Tibial nerve (tissue), 4 donors: ENCODE measurements around the gene GHRH. TPM values are rescaled to one million over a fixed set of nuclear protein-coding genes. Genes with fewer than 3 reads are reported as not detected.
A peak's percentile ranks its signal among the peaks of the same experiment; 100 is the strongest.

Source experiments
- DNase-seq, 2 donors: peaks; one replicate each; pipeline ENCODE4 v3.0.0-alpha.2; 2019; ENCODE audit warnings: low spot score in 2 of 2
- H3K27ac ChIP-seq, 4 donors: fragments of 200-600 bp; sonication (generic) in 3 of 4; one replicate each; pipeline ENCODE4 v1.5.1; 2017 to 2019; ENCODE audit warnings: mild to moderate bottlenecking in 1 of 4
- H3K27me3 ChIP-seq, 2 donors: fragments of 200-600 bp; sonication (generic) in 1 of 2; one replicate each; pipeline versions ENCODE4 v1.5.1 to v1.6.0; 2017 to 2019
- H3K36me3 ChIP-seq, 3 donors: fragments of 200-600 bp; sonication (generic); one replicate each; pipeline ENCODE4 v1.5.1; 2018 to 2019
- H3K4me1 ChIP-seq, 4 donors: fragments of 200-600 bp; sonication (generic) in 3 of 4; one replicate each; pipeline ENCODE4 v1.5.1; 2017 to 2019
- H3K4me3 ChIP-seq, 4 donors: fragments of 200-600 bp; sonication (generic) in 3 of 4; one replicate each; pipeline ENCODE4 v1.5.1; 2017 to 2019; ENCODE audit warnings: mild to moderate bottlenecking in 1 of 4, moderate library complexity in 1 of 4
- H3K9me3 ChIP-seq, 4 donors: fragments of 200-600 bp; sonication (generic) in 3 of 4; one replicate each; pipeline ENCODE4 v1.5.1; 2017 to 2019
- EP300 ChIP-seq, 2 donors: sonication (generic); formaldehyde crosslinking; IDR thresholded peaks; one replicate each; pipeline ENCODE4 v1.6.1; 2017; ENCODE audit warnings: antibody characterized with exemption in 2 of 2, mild to moderate bottlenecking in 1 of 2
- POLR2A ChIP-seq, 2 donors: fragments of 450-650 bp; IDR thresholded peaks; one replicate each; pipeline ENCODE4 v1.6.1; 2017; ENCODE audit warnings: antibody characterized with exemption in 2 of 2, mild to moderate bottlenecking in 2 of 2, moderate library complexity in 2 of 2
- WGBS, 2 donors: methylation state at CpG; one replicate each; pipeline ENCODE4 v1.1.5; 2018; 5-methylcytosine and 5-hydroxymethylcytosine counted together
- total RNA-seq, 4 donors: library from RNA; depleted of rRNA; stranded (reverse); fragments of >200 nt; gene quantifications; one replicate each; pipeline ENCODE4 v1.1.0, GENCODE V29; 2016
- TF ChIP-seq, protein P1 (sequence below), 5 experiments: fragments of 200-600 bp in 3 of 5; fragments of 450-650 bp in 2 of 5; sonication (generic) in 3 of 5; IDR thresholded peaks; one replicate each; pipeline ENCODE4 v1.5.1; 2016 to 2019; ENCODE audit warnings: antibody characterized with exemption in 5 of 5, mild to moderate bottlenecking in 3 of 5, moderate library complexity in 2 of 5

Gene GHRH
- total RNA-seq, 4 donors from 2014 or later: not detected

DNA sequence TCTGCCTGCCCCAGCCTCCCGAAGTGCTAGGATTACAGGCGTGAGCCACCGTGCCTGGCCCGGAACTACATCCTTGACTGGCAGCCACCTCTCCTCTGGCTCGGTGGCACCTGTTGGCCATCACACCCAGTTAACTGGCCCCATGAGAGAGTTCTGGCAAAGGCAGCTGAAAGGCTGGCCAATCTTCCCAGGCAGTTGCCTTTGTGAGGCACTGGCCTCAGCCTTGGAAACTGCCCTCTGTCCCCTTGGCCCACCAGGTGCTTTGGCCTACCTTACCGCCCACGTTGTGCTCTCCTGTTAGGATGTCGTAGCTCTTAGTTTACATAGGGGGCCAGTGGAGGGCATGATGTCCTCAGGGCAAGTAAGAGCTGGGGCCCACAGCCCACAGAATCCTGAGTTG, 18.2 kb upstream of the GHRH start:
- DNase-seq: no peak
- H3K4me3 ChIP-seq: no peak overlapping the region
- H3K36me3 ChIP-seq: no peaks in the 10 kb centered on the region
- TF ChIP-seq, protein P1, sequence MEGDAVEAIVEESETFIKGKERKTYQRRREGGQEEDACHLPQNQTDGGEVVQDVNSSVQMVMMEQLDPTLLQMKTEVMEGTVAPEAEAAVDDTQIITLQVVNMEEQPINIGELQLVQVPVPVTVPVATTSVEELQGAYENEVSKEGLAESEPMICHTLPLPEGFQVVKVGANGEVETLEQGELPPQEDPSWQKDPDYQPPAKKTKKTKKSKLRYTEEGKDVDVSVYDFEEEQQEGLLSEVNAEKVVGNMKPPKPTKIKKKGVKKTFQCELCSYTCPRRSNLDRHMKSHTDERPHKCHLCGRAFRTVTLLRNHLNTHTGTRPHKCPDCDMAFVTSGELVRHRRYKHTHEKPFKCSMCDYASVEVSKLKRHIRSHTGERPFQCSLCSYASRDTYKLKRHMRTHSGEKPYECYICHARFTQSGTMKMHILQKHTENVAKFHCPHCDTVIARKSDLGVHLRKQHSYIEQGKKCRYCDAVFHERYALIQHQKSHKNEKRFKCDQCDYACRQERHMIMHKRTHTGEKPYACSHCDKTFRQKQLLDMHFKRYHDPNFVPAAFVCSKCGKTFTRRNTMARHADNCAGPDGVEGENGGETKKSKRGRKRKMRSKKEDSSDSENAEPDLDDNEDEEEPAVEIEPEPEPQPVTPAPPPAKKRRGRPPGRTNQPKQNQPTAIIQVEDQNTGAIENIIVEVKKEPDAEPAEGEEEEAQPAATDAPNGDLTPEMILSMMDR (IDR thresholded peaks at IDR 0.05): no peak
- TF ChIP-seq EP300 (IDR thresholded peaks at IDR 0.05): no peak
- TF ChIP-seq POLR2A (IDR thresholded peaks at IDR 0.05): no peak
- H3K27me3 ChIP-seq: no peaks in the 10 kb centered on the region
- no peak overlapping the region for H3K27ac ChIP-seq
- H3K9me3 ChIP-seq: no peaks in the 10 kb centered on the region
- WGBS, 2 donors: 65 to 68% methylated on average over 6 to 8 of the region's 8 CpGs
- H3K4me1 ChIP-seq: peaks cover 0 to 21% (median 10%) of the 10 kb centered on the region in 4 donors

DNA sequence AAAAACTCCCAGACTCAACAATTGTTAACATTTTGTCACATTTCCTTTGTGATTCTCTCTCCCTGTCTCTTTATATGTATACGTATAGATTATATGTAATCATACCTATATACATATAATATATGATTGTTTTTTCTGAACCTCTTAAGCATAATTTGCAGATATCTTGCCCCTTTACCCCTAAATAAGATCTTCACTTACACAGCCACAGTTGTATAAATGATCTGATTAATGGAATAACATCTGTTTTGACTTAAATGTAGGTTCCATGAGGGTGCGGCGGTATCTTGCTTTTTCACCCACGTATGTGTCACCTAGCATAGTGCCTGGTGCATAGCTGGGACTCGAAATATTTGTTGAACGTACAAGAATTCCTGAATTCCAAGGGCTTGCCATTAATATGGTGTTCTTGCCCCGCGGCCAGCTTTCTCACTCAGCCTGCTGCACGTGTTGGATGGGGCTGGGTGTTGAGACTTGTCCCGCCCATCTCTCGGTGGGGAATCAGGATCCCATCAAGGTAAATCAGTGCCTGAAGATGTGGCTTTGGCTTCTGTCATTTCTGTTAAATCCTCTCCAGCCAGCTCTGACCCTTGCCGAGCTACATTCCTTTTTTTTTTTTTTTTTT, 17.5 kb upstream of the GHRH start:
- H3K36me3 ChIP-seq: no peaks in the 10 kb centered on the region
- no peak overlapping the region for H3K4me3 ChIP-seq
- H3K9me3 ChIP-seq: no peaks in the 10 kb centered on the region
- H3K27me3 ChIP-seq: no peaks in the 10 kb centered on the region
- 72 to 73% methylated on average over 12 of the region's 12 CpGs for WGBS, 2 donors
- peaks cover 0 to 24% (median 10%) of the 10 kb centered on the region in 4 donors for H3K4me1 ChIP-seq
- DNase-seq: no peak
- no peak for TF ChIP-seq EP300 (IDR thresholded peaks at IDR 0.05)
- TF ChIP-seq, protein P1 (IDR thresholded peaks at IDR 0.05): no peak
- H3K27ac ChIP-seq: no peak overlapping the region

DNA sequence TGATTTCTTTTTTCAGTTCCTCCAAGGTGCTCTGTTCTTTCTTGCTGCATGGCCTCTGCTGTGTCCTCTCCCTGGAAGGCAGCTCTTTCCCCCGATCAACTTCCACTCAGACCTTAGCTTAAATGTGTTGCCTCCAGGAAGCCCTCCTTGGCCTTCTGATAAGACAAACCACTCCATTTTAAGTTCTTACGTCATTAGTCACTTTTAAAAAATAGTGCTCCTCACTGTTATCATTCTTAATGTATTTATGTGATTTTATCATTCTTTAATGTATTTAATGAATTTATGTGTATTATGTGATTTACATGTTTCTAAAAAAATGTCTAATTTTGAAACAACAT, 15.6 kb upstream of the GHRH start:
- no peak for DNase-seq
- no peaks in the 10 kb centered on the region for H3K9me3 ChIP-seq
- peaks cover 0 to 24% (median 10%) of the 10 kb centered on the region in 4 donors for H3K4me1 ChIP-seq
- no peak for TF ChIP-seq POLR2A (IDR thresholded peaks at IDR 0.05)
- TF ChIP-seq, protein P1 (IDR thresholded peaks at IDR 0.05): no peak
- TF ChIP-seq EP300 (IDR thresholded peaks at IDR 0.05): no peak
- H3K4me3 ChIP-seq: no peak overlapping the region
- no peaks in the 10 kb centered on the region for H3K27me3 ChIP-seq
- no peaks in the 10 kb centered on the region for H3K36me3 ChIP-seq
- H3K27ac ChIP-seq: peak overlapping the region; percentile 23 to 49 (median 48)
- WGBS, 2 donors: 61 to 66% methylated on average over 2 of the region's 2 CpGs

DNA sequence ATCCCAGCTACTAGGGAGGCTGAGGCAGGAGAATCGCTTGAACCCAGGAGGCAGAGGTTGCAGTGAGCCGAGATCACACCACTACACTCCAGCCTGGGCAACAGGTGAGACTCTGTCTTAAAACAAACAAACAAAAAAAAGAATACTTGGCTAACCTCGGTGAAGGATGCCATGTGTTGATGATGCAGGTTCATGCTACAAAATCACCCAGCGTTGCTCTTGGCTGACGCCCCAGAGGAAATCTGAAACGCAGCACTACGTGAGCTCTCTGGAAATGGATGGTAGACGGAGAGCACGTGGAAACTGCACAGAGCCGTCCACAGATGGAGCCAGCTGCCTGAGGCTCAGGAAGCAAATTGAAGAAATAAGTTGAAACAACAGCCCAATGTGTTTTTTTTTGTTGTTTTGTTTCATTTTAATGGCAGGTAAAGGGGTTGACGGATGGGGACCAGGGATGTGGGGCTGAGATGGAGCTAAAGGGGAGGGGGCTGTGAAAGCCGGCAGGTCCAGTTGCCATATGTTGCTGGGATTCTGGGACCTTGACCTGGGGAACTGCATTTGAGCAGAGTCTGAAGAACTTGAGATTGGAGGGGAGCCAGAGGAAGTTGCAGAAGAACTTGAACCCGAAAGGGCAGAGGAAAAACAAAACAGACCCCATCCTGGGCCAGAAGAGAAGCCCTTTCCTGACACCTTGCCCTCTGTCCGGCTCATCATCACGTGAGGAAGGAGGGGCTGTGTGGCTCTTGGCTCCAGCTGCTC, 15.1 kb upstream of the GHRH start:
- Histone ChIP-seq H3K27me3 (no peaks in the 10 kb centered on the region), H3K4me1 (peaks cover 0 to 24% (median 10%) of the 10 kb centered on the region in 4 donors), H3K36me3 (no peaks in the 10 kb centered on the region), H3K27ac (peak overlapping the region; percentile 23 to 49 (median 48)), H3K4me3 (no peak overlapping the region), H3K9me3 (no peaks in the 10 kb centered on the region)
- WGBS, 2 donors: 18 to 19% methylated on average over 15 of the region's 15 CpGs
- TF ChIP-seq POLR2A (IDR thresholded peaks at IDR 0.05) (no peak), EP300 (IDR thresholded peaks at IDR 0.05) (peak in 1 of 2 donors; percentile 10)
- TF ChIP-seq, protein P1 (IDR thresholded peaks at IDR 0.05): peak in 4 of 5 experiments; percentile 19 to 41 (median 26)
- peak in 1 of 2 donors; percentile 36 for DNase-seq

DNA sequence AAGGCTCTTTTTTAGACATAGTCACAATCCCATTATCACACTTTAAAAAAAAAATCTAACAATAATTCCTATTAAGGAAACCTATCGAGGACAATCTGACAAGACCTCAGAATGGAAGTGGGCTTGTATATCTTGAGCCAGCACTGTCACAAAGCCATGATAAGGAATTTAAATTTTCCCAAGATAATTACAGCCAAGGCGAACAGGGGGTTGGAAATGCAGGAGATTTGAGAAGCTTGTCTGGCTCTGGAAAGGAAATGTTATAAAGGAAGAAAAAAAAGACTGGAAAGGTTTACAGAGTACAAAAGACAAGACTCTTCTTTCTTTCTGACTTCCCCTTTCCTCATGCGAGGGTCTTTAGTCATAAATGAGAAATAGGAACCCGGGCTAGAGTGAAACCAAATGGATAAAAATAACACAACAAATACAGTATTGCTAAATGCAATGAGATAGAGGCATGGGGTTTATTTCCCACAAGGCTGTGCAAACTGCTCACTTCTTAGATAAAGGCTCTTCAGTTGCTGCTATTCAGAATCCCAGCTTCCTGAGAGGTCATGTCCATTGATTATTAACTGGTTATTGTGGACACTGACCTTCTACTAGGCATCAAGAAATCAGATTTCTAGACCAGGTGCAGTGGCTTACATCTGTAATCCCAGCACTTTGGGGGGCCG, 13.4 kb upstream of the GHRH start:
- Histone ChIP-seq H3K4me1 (peaks cover 0 to 31% (median 10%) of the 10 kb centered on the region in 4 donors), H3K9me3 (no peaks in the 10 kb centered on the region), H3K4me3 (no peak overlapping the region), H3K27me3 (no peaks in the 10 kb centered on the region), H3K36me3 (no peaks in the 10 kb centered on the region), H3K27ac (peak overlapping the region in 2 of 4 donors; percentile 23 to 56)
- peak in 1 of 2 donors; percentile 14 for TF ChIP-seq EP300 (IDR thresholded peaks at IDR 0.05)
- no peak for TF ChIP-seq POLR2A (IDR thresholded peaks at IDR 0.05)
- WGBS, 2 donors: 45 to 56% methylated on average over 5 of the region's 5 CpGs
- no peak for DNase-seq
